ENCODE data around the gene ZNF511.

Gene ZNF511

DNA sequence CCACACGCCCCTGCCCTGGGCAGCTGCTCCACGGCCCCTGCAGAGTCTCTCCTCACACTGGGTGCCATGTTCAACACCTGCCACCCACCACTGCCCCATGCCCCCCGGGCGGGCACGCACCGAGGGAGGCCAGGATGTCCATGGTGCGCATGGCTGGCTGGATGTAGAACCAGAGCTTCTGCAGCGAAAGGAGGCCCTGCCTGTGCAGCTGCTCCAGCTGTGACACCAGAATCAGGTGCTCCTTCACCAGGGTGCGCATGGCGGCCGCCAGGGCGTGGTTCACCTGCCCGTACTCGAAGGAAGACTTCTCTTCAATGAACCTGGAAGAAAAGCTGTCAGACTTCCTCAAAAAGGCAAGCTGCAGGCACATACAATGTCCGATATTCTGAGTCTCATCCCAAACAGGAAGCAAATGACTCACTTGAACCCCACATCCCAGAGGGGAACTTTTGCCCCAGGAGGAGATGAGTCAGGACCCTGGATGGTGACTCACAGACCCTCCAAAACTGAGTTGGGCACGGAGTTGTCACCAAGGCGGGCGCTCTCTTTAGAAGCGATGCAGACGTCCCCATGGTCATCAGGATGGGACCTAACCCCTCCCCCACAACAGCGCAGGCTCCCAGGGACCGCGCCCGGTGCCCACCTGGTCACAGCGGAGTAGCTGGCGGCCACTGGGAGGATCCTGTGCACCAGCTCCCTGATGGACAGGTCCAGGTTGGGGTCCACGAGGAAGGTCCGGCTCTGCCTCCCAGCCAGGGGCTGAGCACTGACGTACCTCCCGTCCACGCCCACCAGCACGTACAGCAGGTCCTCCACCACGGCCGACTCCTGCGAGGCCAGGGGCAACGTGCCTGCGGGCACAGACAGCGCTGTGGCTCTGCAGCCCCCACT is 15.6 kb upstream of the ZNF511 start:
- no peak for DNase-seq (ENCODE audit: low spot score)

GRCh38 chr10:133293810-133294119 is 14.9 kb upstream of the ZNF511 start:
- no peak for DNase-seq (ENCODE audit: low spot score)

GRCh38 chr10:133294189-133294588 is 14.5 kb upstream of the ZNF511 start:
- DNase-seq (ENCODE audit: low spot score), result no peak

DNA sequence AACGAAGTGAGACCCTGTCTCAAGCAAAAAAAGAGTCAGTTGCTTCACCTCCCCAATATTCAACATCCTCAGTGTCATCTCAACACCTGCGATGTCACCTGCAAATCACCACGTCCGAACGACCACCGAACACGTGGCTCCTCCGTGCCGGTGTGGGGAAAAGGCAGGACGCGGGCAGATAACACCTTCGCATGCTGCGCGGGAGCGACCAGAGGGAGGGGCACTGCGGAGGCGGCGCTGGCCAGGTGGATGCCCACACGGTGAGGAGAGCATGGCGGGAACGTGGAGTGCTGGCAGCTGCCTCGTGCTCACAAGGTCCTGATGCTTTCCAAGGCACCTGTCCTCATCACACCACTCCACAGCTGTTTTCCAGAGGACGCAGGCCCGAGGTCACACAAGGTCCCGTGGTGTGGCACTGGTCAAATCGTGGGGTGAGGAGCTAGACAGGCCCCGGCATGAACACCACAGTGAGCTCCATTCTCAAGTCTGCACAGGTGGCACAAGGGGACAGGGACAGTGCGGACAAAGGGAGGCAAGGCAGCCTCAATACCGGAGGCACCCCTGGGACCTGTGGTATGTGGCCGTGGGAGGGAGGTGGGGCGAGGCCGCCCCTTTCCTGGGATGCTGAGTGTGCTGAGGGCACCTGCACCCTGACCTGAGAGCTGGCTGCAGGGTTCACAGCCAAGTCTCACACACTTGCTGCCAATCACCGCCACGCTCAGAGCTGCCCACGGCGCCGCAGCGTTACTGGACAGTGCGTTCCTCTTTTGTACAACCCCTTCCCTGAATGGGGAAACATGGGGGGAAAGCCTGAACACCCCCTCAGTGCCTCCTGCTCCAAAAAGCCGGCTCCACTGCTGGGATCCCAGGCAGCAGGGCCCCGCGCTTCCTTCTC is 13.0 kb upstream of the ZNF511 start:
- DNase-seq (ENCODE audit: low spot score), result no peak

DNA sequence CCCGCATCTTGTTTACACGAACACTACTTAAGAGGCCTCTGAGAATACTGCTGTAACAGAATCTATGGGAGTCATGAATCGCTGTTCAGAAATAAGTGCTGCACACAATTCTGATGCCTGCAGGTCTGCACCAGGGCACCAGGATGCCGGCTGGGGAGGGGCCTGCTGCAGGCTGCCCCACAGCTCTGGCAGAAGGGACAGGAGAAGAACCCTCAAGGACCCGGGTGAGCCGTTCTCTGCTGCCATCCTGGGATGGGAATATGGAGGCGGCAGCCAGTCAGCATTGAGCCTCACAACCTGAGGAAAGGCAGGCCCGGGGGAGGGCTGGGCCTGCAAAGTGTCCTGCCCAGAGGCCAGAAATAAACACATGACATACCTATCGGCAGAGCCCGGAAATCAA is 11.2 kb upstream of the ZNF511 start:
- no peak for DNase-seq (ENCODE audit: low spot score)

DNA sequence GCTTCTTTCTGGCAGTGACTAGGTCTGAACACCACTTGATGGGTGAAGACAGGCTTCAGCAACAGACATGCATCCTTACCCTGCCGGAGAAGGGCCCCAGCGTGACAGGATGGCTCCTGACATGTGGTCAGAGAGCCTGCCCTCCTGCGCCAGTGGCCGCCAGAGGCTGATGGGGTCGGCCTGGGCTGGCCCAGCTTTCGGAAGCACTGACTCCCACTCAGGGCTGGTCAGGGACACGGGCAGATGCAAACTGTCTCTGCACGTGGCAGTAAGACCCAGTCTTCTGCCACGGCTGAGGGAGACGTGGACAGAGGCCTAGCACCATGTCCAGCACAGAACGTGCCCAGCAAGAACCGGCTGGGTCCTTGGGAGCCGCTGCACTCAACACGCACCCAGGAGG is 10.2 kb upstream of the ZNF511 start:
- DNase-seq (ENCODE audit: low spot score), result no peak

GRCh38 chr10:133299224-133299623 is 9.5 kb upstream of the ZNF511 start:
- no peak for DNase-seq (ENCODE audit: low spot score)

DNA sequence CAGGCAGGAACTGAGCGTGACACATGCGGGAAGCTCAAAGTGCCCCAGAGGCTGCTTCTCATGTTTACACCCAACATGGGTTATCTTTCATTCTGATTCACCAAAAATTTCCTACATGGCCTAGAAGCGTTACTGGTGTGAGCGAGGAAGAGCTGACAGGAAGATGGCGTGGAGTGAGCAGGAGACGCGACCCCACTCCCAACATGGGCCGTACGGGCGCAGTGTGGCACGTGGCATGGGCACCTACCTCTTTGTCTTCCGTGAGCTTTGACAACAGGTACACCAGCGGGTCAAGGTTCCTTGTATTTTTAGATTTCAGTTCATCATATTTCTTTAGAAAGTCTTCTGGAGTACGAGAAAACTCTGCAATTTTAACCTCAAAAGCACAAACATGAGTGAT is 9.0 kb upstream of the ZNF511 start:
- no peak for DNase-seq (ENCODE audit: low spot score)

DNA sequence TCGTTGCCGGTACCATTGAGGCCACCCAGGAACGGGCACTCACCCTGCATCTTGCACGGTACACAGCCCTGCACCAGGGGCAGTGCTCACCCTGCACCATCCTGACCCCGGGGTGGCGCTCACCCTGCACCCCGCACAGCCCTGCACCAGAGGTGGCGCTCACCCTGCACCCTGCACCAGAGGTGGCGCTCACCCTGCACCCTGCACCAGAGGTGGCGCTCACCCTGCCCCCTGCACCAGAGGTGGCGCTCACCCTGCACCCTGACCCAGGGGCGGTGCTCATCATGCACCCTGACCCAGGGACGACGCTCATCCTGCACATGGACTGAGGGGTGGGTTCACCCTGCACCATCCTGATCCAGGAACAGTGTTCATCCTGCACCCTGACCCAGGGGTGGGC is 6.5 kb upstream of the ZNF511 start:
- DNase-seq (ENCODE audit: low spot score), result no peak

DNA sequence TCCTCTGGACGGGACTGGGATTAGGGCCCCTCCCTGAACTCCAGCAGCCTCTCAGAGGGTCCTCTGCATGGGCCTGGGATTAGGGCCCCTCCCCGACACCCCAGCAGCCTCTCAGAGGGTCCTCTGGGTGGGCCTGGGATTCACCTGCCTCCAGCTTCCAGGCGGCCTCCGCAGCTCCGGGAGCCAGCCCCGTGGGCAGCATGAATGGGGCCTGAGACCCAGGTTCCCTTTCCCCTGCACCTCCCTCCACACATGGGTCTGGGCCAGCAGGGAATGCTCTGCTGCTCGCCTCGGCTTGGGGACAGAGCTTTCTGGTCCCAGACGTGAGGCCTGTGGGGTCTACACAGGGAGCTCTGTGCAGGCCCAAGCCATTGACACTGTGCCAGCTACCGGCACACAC is 5.5 kb upstream of the ZNF511 start:
- DNase-seq (ENCODE audit: low spot score), result no peak

DNA sequence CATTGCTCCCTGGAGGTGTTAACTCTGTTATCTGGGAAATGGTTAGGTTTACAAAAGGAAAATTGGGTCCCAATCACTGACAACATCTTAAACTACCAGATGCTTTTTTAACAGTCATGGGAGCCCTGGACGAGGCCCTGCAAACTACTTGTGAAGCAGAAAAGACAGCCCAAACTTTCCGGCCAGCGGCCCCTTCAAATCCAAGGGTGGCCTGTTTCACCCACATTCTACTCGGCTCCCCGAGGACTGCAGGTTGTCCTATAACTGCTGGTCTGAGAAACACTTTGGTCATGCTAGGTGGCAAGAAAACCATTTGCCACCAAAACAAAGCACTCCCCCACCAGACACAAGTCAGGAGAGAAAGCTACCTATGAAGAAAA is 2.6 kb upstream of the ZNF511 start:
- no peak for DNase-seq (ENCODE audit: low spot score)

- no peak for DNase-seq (ENCODE audit: low spot score)
Observed at GRCh38 chr10:133306941-133307379, 1.8 kb upstream of the ZNF511 start.

- DNase-seq (ENCODE audit: low spot score), result peak; percentile 74
Observed at GRCh38 chr10:133307776-133308420, 816 bp upstream of the ZNF511 start.

DNA sequence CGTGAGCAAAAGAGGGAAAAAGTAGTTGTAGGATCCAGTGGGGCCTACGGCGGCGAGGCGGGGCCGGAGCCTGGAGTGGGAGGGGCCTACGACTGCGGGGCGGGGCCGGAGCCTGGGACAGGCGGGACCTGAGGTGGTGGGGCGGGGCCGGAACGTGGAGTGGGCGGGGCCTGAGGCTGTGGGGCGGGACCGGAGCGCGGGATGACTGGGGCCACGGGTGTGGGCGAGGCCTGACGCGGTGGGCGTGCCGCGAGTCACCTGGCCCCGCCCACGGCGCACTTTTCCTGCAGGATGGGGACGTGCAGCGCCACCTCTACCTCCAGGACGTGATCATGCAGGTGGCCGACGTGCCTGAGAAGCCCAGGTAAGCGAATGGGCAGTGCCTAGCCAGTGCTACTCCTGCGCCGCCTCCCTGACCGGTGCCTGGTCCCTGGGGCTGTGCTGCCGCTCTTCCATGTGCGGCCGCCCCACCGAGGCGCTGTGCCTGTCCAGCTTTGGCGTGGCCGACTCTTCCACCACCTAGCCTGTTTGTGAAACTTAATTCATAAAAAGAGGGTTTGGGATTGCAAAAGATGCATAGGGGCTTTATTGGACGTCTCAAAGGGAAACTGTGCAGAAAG is 496 bp downstream of the ZNF511 start:
- DNase-seq (ENCODE audit: low spot score), result peak; percentile 95

- no peak for DNase-seq (ENCODE audit: low spot score)
Observed at GRCh38 chr10:133309720-133310398, 1.1 kb downstream of the ZNF511 start.

GRCh38 chr10:133310399-133310755 is 1.7 kb downstream of the ZNF511 start:
- no peak for DNase-seq (ENCODE audit: low spot score)

DNA sequence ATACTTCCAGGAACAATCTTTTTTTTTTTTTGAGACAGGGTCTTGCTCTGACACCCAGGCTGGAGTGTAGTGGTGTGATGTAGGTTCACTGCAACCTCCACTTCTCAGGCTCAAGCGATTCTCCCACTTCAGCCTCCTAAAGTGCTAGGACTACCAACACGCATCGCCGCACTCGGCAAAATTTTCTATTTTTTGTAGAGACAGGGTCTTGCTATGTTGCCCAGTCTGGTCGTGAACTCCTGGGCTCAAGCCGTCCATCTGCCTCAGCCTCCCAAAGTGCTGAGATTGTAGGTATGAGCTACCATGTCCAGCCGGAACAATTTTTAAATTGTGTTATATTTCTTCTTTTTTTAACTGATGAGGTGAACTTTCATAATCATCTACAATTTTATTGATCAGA is 2.1 kb downstream of the ZNF511 start:
- no peak for DNase-seq (ENCODE audit: low spot score)

DNA sequence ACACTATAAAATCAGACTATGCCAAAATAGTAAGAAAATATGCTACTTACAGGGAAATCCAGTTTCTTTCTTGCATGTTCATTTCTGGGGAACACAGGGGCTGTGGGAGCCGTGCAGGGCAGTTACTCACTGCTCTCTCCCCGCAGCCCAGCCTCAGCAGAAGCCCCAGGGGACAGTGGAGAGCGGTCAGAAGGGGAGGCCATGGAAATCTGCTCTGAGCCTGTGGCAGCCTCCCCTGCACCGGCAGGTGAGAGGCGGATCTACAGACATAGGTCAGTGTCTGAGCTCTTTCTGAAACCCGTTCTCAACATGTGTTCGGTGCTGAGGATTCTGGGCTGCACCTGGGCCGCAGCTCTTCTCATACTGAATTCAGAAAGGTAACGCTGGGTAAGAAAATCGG is 2.9 kb downstream of the ZNF511 start:
- DNase-seq (ENCODE audit: low spot score), result no peak

DNA sequence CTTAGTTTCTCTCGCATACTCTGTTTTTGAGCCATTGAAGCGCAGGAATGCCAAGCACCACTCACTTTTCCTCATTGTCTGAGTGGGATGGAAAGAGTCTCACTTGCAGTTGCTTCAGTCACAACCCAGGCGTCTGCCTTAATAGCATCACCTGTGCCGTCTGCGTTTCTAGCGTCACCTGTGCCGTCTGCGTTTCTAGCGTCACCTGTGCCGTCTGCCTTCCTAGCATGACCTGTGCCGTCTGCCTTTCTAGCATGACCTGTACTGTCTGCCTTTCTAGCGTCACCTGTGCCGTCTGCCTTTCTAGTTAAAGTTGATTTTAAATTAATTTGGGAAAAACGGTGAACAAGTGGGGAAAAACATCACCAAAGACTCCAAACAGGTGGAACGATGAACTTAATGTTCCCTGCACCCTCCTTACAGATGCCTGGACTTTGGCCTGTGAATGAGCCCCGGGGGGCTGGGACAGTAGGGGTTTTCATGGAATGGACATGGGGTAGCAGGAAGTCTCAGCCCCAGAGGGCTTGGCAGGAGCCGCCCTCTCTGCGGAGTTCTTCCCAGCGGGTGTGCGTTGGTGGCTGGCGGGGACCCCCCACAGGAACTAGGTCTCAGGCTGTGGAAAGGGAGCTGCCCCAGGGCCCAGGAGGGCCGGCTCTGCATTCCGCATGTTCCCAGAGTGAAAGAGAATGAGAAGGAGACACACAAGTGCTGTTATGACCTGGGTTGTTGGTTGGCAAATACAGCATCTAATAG is 3.5 kb downstream of the ZNF511 start:
- no peak for DNase-seq (ENCODE audit: low spot score)

- no peak for DNase-seq (ENCODE audit: low spot score)
Observed at GRCh38 chr10:133312769-133313145, 4.0 kb downstream of the ZNF511 start.

DNA sequence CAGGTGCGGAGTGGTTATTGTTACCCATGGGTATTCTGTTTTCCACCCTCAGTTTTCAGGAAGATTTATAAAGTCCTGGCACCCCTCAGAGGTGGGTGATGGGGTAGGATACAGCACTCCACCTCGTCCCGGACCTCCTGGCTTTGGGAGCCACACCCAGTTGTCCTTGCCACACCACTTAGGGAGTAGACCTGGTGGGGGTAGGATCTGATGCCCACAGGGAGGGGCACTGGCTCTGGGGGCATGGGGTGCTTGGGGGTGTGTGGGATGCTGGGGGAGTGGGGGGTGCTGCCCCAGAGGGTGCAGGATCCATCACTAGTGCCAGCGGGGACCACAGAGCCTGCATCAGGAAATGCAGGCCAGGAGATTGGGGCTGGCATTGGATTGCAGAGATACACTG is 4.5 kb downstream of the ZNF511 start:
- DNase-seq (ENCODE audit: low spot score), result no peak
